GM12878 (cell line): Measurements from ENCODE around the gene PDPN. TPM values are rescaled to one million over a fixed set of nuclear protein-coding genes. Genes with fewer than 3 reads are reported as not detected.

Source experiments
- ATAC-seq: fragments of 200-7000 bp; cut with Tn5 transposase; 3 replicates; pipeline ENCODE4 v1.9.1; 2020; ENCODE audit warnings: mild to moderate bottlenecking, moderate library complexity
- BruUV-seq: library from RNA; stranded (reverse); fragments of 400-500 nt; replicated peaks from 2 replicates; lab custom pipeline; 2021; lab: Mats Ljungman, UMichigan
- CTCF ChIA-PET: fragments of 300-600 bp; sonication (Branson Sonifier 250); formaldehyde crosslinking; extraction: SDS; loops from one replicate; lab custom pipeline; 2021; ENCODE audit warnings: inconsistent platforms; lab: Yijun Ruan, JAX
- POLR2A ChIA-PET: fragments of 350-600 bp; formaldehyde crosslinking; extraction: SDS; loops from one replicate; lab custom pipeline; 2021; ENCODE audit warnings: inconsistent platforms; lab: Charles Lee
- RAD21 ChIA-PET: fragments of 300-600 bp; sonication (Branson Sonifier 250); formaldehyde crosslinking; loops from one replicate; lab custom pipeline; 2023; ENCODE audit warnings: antibody characterized with exemption; ENCODE audit not compliant: unreplicated experiment; lab: Charles Lee
- SMC1A ChIA-PET: fragments of 300-600 bp; sonication (Branson Sonifier 250); formaldehyde crosslinking; loops from one replicate; lab custom pipeline; 2023; ENCODE audit not compliant: unreplicated experiment, uncharacterized antibody; lab: Charles Lee
- DNase-seq: peaks from one replicate; pipeline ENCODE4 v3.0.0-alpha.2; 2011; ENCODE audit warnings: low read depth, low spot score
- FAIRE-seq: peaks from 3 replicates; lab custom pipeline; 2011; peaks lifted over from hg19 to GRCh38; lab: Jason Lieb, UNC
- H2AFZ ChIP-seq: 2 replicates; pipeline ENCODE4 v1.6.0; 2011; ENCODE audit warnings: low read depth, low read length, control low read depth; ENCODE audit not compliant: control insufficient read depth
- H3K27ac ChIP-seq: 2 replicates; pipeline ENCODE4 v1.5.1; 2011; ENCODE audit warnings: control low read depth; ENCODE audit not compliant: control insufficient read depth, insufficient read depth
- H3K27me3 ChIP-seq, 2 experiments: replicated peaks in 1 of 2; 2 replicates each; pipeline versions ENCODE4 v1.6.0 to v1.6.1; 2011; ENCODE audit warnings: low read length in 1 of 2; ENCODE audit not compliant: control insufficient read depth in 2 of 2, insufficient read depth in 2 of 2
- H3K36me3 ChIP-seq, 2 experiments: 2 replicates each; pipeline ENCODE4 v1.5.1; 2011; ENCODE audit warnings: low read length in 1 of 2; ENCODE audit not compliant: control insufficient read depth in 2 of 2, insufficient read depth in 2 of 2
- H3K4me1 ChIP-seq: 2 replicates; pipeline ENCODE4 v1.6.1; 2011; ENCODE audit warnings: mild to moderate bottlenecking, low read length, moderate library complexity, mixed read lengths; ENCODE audit not compliant: control insufficient read depth, insufficient read depth
- H3K4me2 ChIP-seq: 2 replicates; pipeline ENCODE4 v1.6.0; 2011; ENCODE audit warnings: control low read depth; ENCODE audit not compliant: control insufficient read depth, insufficient read depth
- H3K4me3 ChIP-seq: fragments of 200-600 bp; sonication (generic); 2 replicates; pipeline ENCODE4 v1.5.1; 2016
- H3K79me2 ChIP-seq: 2 replicates; pipeline ENCODE4 v1.6.0; 2011; ENCODE audit warnings: low read length; ENCODE audit not compliant: control insufficient read depth, insufficient read depth
- H3K9ac ChIP-seq: 2 replicates; pipeline ENCODE4 v1.8.0; 2011; ENCODE audit warnings: low read length, control low read depth, mixed read lengths; ENCODE audit not compliant: control insufficient read depth, insufficient read depth
- H3K9me3 ChIP-seq: replicated peaks from 3 replicates; pipeline ENCODE4 v1.5.1; 2011; ENCODE audit warnings: mild to moderate bottlenecking, low read length; ENCODE audit not compliant: control insufficient read depth, insufficient read depth
- H4K20me1 ChIP-seq: 2 replicates; pipeline ENCODE4 v1.6.0; 2011; ENCODE audit not compliant: control insufficient read depth, insufficient read depth
- BACH1 ChIP-seq: fragments of 450-650 bp; IDR thresholded peaks from 2 replicates; pipeline ENCODE4 v1.6.1; 2017; ENCODE audit warnings: mild to moderate bottlenecking, borderline replicate concordance
- BRCA1 ChIP-seq: IDR thresholded peaks from 2 replicates; pipeline ENCODE4 v1.6.1; 2011; ENCODE audit warnings: low read depth, low read length, improper control_type of control experiment
- MTA2 ChIP-seq: fragments of 450-650 bp; IDR thresholded peaks from 2 replicates; pipeline ENCODE4 v1.6.1; 2016; ENCODE audit warnings: low read depth, mild to moderate bottlenecking, moderate library complexity
- NR2C1 ChIP-seq: fragments of 450-650 bp; IDR thresholded peaks from 2 replicates; pipeline ENCODE4 v1.6.1; 2017; ENCODE audit warnings: antibody characterized with exemption, mild to moderate bottlenecking, moderate library complexity
- PAX8 ChIP-seq: fragments of 450-650 bp; IDR thresholded peaks from 2 replicates; pipeline ENCODE4 v1.6.1; 2017; ENCODE audit warnings: mild to moderate bottlenecking, moderate library complexity
- RAD21 ChIP-seq: IDR thresholded peaks from 2 replicates; pipeline ENCODE4 v1.6.1; 2011; ENCODE audit warnings: mild to moderate bottlenecking, low read depth, low read length, moderate library complexity; ENCODE audit not compliant: insufficient read depth
- SMAD1 ChIP-seq: fragments of 450-650 bp; IDR thresholded peaks from 2 replicates; pipeline ENCODE4 v1.6.1; 2018; ENCODE audit warnings: mild to moderate bottlenecking, low read depth; ENCODE audit not compliant: partially characterized antibody
- SMAD5 ChIP-seq: IDR thresholded peaks from 2 replicates; pipeline ENCODE4 v1.6.1; 2016; ENCODE audit warnings: antibody characterized with exemption, low read depth
- SP1 ChIP-seq: IDR thresholded peaks from one replicate; pipeline ENCODE4 v1.6.1; 2011; ENCODE audit warnings: low read depth, low read length
- ZBTB33 ChIP-seq: fragments of 450-650 bp; IDR thresholded peaks from 2 replicates; pipeline ENCODE4 v1.6.1; 2017; ENCODE audit warnings: mild to moderate bottlenecking
- WGBS: methylation state at CpG from one replicate; pipeline ENCODE4 v1.1.6; 2016; ENCODE audit warnings: low lambda C conversion rate; ENCODE audit not compliant: insufficient replicate concordance, insufficient coverage; ENCODE audit errors: missing lambda C conversion rate; 5-methylcytosine and 5-hydroxymethylcytosine counted together
- in situ Hi-C: fragments of 300-500 bp; cut with MboI; formaldehyde crosslinking; loops from 9 replicates; pipeline ENCODE4 v1.14.3; 2018; ENCODE audit warnings: mixed read lengths
- intact Hi-C: fragments of 100-400 bp; cut with micrococcal nuclease; formaldehyde crosslinking; loops from one replicate; pipeline ENCODE4 v1.14.2; 2022; ENCODE audit not compliant: unreplicated experiment
- polyA plus RNA-seq, 11 experiments: library from polyadenylated mRNA; depleted of rRNA in 4 of 11; unstranded in 6 of 11; stranded (reverse) in 5 of 11; fragments of >200 nt; fragmentation: Nextera tagmentation in 4 of 11; fragmentation: Illumina TruSeq in 1 of 11; extraction: Ambion mirVana in 4 of 11; extraction: Trizol in 1 of 11; gene quantifications; 1 replicate in 1 of 11; 2 replicates in 10 of 11; pipeline versions ENCODE4 v1.2.1 to v1.2.3, GENCODE V29; 2011 to 2016; ENCODE audit warnings: inconsistent platforms in 2 of 11, missing spikeins in 2 of 11, low read depth in 1 of 11
- total RNA-seq, 4 experiments: library from RNA; depleted of rRNA in 3 of 4; stranded (reverse); fragments of >200 nt in 3 of 4; fragmentation: Illumina TruSeq in 1 of 4; extraction: Trizol in 1 of 4; gene quantifications; 2 replicates each; pipeline versions ENCODE4 v1.2.1 to v1.2.3, GENCODE V29; 2013 to 2021
- TF ChIP-seq, protein P1 (sequence below): fragments of 450-650 bp; IDR thresholded peaks from 2 replicates; pipeline ENCODE4 v1.6.1; 2018; ENCODE audit warnings: mild to moderate bottlenecking, low read depth, moderate library complexity; ENCODE audit not compliant: partially characterized antibody
- TF ChIP-seq, protein P2 (sequence below): fragments of 450-650 bp; IDR thresholded peaks from 2 replicates; pipeline ENCODE4 v1.6.1; 2017; ENCODE audit warnings: mild to moderate bottlenecking, low read depth, inconsistent platforms; ENCODE audit not compliant: poor library complexity, severe bottlenecking
- TF ChIP-seq, protein P3 (sequence below): fragments of 450-650 bp; formaldehyde crosslinking; IDR thresholded peaks from 2 replicates; pipeline ENCODE4 v1.4.0; 2022; ENCODE audit warnings: mild to moderate bottlenecking, moderate library complexity

PDPN gene
- total and polyA plus RNA-seq, 10 of the 15 experiments (the other 5 are each of a cell fraction or from before 2014, with no cell fraction given), result 0.21 TPM; not detected in 9

GRCh38 chr1:13662493-13662892 is 78.9 kb downstream of the PDPN start (continued):
- TF ChIP-seq, protein P1, sequence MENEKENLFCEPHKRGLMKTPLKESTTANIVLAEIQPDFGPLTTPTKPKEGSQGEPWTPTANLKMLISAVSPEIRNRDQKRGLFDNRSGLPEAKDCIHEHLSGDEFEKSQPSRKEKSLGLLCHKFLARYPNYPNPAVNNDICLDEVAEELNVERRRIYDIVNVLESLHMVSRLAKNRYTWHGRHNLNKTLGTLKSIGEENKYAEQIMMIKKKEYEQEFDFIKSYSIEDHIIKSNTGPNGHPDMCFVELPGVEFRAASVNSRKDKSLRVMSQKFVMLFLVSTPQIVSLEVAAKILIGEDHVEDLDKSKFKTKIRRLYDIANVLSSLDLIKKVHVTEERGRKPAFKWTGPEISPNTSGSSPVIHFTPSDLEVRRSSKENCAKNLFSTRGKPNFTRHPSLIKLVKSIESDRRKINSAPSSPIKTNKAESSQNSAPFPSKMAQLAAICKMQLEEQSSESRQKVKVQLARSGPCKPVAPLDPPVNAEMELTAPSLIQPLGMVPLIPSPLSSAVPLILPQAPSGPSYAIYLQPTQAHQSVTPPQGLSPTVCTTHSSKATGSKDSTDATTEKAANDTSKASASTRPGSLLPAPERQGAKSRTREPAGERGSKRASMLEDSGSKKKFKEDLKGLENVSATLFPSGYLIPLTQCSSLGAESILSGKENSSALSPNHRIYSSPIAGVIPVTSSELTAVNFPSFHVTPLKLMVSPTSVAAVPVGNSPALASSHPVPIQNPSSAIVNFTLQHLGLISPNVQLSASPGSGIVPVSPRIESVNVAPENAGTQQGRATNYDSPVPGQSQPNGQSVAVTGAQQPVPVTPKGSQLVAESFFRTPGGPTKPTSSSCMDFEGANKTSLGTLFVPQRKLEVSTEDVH, result no peak

DNA sequence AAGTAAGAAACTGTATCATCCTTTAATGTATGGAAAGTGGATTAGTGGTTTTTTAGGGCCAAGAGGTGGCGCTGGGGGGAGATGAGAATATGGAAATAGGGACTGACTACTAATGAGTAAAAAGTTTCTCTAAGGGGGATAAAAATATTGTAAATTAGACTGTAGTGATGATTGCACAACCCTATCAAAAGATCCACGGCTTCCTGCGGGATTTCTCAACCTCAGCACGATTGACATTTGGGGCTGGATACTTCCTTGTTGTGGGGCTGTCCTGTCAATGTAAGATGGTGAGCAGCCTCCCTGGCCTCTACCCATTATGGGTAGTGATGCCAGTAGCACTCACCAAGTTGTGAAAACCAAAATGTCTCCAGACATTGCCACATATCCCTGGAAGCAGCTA is 80.3 kb downstream of the PDPN start:
- Histone ChIP-seq H2AFZ (no peak overlapping the region), H3K9me3 (no peaks in the 10 kb centered on the region), H3K79me2 (no peaks in the 10 kb centered on the region), H3K36me3 (no peaks in the 10 kb centered on the region), H3K4me1 (peaks cover 23% of the 10 kb centered on the region), H3K27me3 (no peaks in the 10 kb centered on the region), H3K27ac (no peak overlapping the region)
- ChIA-PET CTCF (interaction anchor here (0.6 to 5.8 kb wide), 10 partner anchors 61 to 295 kb away, joined by 3 to 88 read pairs (median 5); no protein-coding TSS in a partner anchor), RAD21 (interaction anchor here (5.6 kb wide), 1 partner anchor 62 kb away, joined by 50 read pairs; no protein-coding TSS in a partner anchor), POLR2A (no interaction called here), SMC1A (interaction anchor here (0.9 to 9.1 kb wide), 4 partner anchors 8 to 296 kb away, joined by 3 to 121 read pairs (median 6); no protein-coding TSS in a partner anchor)
- intact Hi-C loops (no loop called here), in situ Hi-C loops (loop anchor here (5.0 to 10.0 kb wide), 2 partner anchors 141 to 293 kb away; no protein-coding TSS in a partner anchor)
- DNase-seq (no peak), FAIRE-seq (no peak)
- 95% methylated on average over 4 of the region's 4 CpGs for WGBS
- TF ChIP-seq SP1 (no peak), MTA2 (no peak), PAX8 (no peak), SMAD5 (no peak), NR2C1 (no peak), RAD21 (no peak), BACH1 (no peak), BRCA1 (no peak), ZBTB33 (no peak), SMAD1 (no peak)
- TF ChIP-seq, protein P2, sequence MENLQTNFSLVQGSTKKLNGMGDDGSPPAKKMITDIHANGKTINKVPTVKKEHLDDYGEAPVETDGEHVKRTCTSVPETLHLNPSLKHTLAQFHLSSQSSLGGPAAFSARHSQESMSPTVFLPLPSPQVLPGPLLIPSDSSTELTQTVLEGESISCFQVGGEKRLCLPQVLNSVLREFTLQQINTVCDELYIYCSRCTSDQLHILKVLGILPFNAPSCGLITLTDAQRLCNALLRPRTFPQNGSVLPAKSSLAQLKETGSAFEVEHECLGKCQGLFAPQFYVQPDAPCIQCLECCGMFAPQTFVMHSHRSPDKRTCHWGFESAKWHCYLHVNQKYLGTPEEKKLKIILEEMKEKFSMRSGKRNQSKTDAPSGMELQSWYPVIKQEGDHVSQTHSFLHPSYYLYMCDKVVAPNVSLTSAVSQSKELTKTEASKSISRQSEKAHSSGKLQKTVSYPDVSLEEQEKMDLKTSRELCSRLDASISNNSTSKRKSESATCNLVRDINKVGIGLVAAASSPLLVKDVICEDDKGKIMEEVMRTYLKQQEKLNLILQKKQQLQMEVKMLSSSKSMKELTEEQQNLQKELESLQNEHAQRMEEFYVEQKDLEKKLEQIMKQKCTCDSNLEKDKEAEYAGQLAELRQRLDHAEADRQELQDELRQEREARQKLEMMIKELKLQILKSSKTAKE, result no peak
- TF ChIP-seq, protein P3, sequence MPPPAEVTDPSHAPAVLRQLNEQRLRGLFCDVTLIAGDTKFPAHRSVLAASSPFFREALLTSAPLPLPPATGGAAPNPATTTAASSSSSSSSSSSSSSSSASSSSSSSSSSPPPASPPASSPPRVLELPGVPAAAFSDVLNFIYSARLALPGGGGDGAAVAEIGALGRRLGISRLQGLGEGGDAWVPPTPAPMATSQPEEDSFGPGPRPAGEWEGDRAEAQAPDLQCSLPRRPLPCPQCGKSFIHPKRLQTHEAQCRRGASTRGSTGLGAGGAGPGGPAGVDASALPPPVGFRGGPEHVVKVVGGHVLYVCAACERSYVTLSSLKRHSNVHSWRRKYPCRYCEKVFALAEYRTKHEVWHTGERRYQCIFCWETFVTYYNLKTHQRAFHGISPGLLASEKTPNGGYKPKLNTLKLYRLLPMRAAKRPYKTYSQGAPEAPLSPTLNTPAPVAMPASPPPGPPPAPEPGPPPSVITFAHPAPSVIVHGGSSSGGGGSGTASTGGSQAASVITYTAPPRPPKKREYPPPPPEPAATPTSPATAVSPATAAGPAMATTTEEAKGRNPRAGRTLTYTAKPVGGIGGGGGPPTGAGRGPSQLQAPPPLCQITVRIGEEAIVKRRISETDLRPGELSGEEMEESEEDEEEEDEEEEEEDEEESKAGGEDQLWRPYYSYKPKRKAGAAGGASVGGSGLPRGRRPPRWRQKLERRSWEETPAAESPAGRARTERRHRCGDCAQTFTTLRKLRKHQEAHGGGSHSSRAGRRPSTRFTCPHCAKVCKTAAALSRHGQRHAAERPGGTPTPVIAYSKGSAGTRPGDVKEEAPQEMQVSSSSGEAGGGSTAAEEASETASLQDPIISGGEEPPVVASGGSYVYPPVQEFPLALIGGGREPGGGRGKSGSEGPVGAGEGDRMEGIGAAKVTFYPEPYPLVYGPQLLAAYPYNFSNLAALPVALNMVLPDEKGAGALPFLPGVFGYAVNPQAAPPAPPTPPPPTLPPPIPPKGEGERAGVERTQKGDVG (CRISPR knock-in tag), result no peak
- TF ChIP-seq, all 136 proteins: peak for 0
- Histone ChIP-seq H3K4me3 (no peak overlapping the region), H4K20me1 (no peaks in the 10 kb centered on the region), H3K4me2 (peak overlapping the region; percentile 32; the same call in 1 of the 2 replicates), H3K9ac (no peak overlapping the region)
- ATAC-seq, result no peak
- no TSS peak for BruUV-seq
